NT2/D1 (cell line): Measurements from ENCODE around the gene SAMD8.
"Not testable (repeated sequence)": the region's sequence is repeated elsewhere in the genome, so short reads cannot be mapped to it uniquely, and the experiment has no call there.

Source experiments
- DNase-seq: peaks from one replicate; pipeline ENCODE4 v3.0.0-alpha.2; 2011; ENCODE audit warnings: low read depth, low spot score
- H3K27me3 ChIP-seq: 2 replicates; pipeline ENCODE4 v1.6.0; 2011; ENCODE audit warnings: mild to moderate bottlenecking; ENCODE audit not compliant: insufficient read length, insufficient read depth
- H3K36me3 ChIP-seq: 2 replicates; pipeline ENCODE4 v1.6.1; 2011; ENCODE audit warnings: mild to moderate bottlenecking, low read length, mixed read lengths; ENCODE audit not compliant: insufficient read depth, insufficient read length
- H3K4me1 ChIP-seq: 2 replicates; pipeline ENCODE4 v1.5.1; 2011; ENCODE audit not compliant: insufficient read depth, insufficient read length
- H3K4me3 ChIP-seq: 2 replicates; pipeline ENCODE4 v1.5.1; 2011; ENCODE audit warnings: low read depth; ENCODE audit not compliant: insufficient read length
- H3K9ac ChIP-seq: 2 replicates; pipeline ENCODE4 v1.6.0; 2011; ENCODE audit warnings: low read depth; ENCODE audit not compliant: insufficient read length
- H3K9me3 ChIP-seq: 2 replicates; pipeline ENCODE4 v1.5.1; 2011; ENCODE audit warnings: mild to moderate bottlenecking, low read length; ENCODE audit not compliant: insufficient read depth
- SUZ12 ChIP-seq: IDR thresholded peaks from 2 replicates; pipeline ENCODE4 v1.6.1; 2011; ENCODE audit not compliant: insufficient read length, insufficient read depth; ENCODE audit errors: extremely low read depth
- YY1 ChIP-seq: IDR thresholded peaks from 2 replicates; pipeline ENCODE4 v1.6.1; 2011; ENCODE audit not compliant: insufficient read length, insufficient read depth
- ZNF274 ChIP-seq: IDR thresholded peaks from 2 replicates; pipeline ENCODE4 v1.6.1; 2011; ENCODE audit warnings: mild to moderate bottlenecking, low read depth, low read length

SAMD8 gene

DNA sequence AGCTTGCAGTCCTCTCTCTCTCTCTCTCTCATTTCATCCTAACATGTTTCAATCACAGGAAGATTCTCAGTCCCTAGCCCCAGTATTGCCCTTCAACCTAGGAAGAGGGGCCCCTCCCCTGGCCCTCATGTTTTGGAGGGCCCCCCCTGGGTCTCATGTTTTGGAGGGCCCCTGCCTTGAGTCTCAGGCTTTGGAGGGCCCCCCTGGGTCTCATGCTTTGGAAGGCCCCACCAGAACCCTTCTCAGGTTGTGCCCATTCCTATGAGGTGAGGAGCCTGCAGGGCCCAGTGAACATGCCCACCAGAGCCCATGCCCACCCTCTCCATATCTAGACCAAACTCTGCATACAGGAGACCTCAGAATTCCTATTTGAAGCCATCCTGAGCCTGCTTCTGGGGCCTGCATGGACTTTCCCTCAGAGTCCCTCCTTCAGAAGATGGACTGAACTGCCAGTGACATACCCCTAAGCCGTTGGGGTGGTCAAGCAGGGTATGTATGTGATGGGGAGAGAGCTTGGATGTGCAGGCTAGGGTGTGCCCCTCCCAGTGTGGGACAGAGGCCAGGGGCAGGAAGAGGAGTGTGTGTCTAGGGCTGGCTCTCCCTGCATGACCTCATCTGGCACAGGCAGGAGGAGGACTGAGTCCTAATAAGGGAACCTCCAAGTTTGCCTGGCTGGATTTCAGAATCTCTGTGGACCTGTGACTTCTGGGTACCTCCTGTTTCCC is 91.0 kb downstream of the SAMD8 start:
- H3K36me3 ChIP-seq: no peaks in the 10 kb centered on the region
- TF ChIP-seq ZNF274 (no peak), YY1 (no peak), SUZ12 (no peak)
- H3K9ac ChIP-seq: no peak overlapping the region
- no peaks in the 10 kb centered on the region for H3K4me1 ChIP-seq
- H3K27me3 ChIP-seq: no peaks in the 10 kb centered on the region
- H3K4me3 ChIP-seq: no peak overlapping the region
- H3K9me3 ChIP-seq: no peaks in the 10 kb centered on the region
- no peak for DNase-seq

- not testable (repeated sequence) for H3K9me3 ChIP-seq, H3K4me1 ChIP-seq, H3K4me3 ChIP-seq, H3K9ac ChIP-seq, H3K27me3 ChIP-seq, DNase-seq, H3K36me3 ChIP-seq
Observed at GRCh38 chr10:75203046-75203620, 91.7 kb downstream of the SAMD8 start.

- DNase-seq: no peak
Observed at GRCh38 chr10:75203724-75204123, 92.3 kb downstream of the SAMD8 start.

DNA sequence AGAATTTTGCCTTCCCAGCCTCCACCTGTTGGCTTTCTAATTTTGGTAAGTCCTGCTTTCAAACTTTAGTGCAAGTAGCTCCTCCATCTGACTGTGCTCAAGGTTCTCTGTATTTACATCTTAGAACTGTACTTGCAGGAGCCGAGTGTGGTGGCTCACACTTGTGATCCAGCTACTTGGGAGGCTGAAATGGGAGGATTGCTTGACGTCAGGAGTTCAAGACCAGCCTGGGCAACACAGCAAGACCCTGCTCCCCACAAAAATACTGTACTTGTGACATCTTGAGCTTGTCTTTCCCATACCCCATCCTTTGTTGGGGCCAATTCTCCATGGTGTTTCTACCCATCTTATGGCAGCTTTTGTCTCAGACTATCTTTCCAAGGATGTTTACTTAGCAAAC is 94.5 kb downstream of the SAMD8 start:
- H3K9ac ChIP-seq: no peak overlapping the region
- TF ChIP-seq YY1 (no peak), SUZ12 (no peak), ZNF274 (no peak)
- no peaks in the 10 kb centered on the region for H3K36me3 ChIP-seq

More at GRCh38 chr10:75203724-75204123, 92.3 kb downstream of the SAMD8 start:
- Histone ChIP-seq H3K4me3 (no peak overlapping the region), H3K27me3 (no peaks in the 10 kb centered on the region), H3K9ac (no peak overlapping the region), H3K9me3 (no peaks in the 10 kb centered on the region), H3K4me1 (no peaks in the 10 kb centered on the region), H3K36me3 (no peaks in the 10 kb centered on the region)
- TF ChIP-seq SUZ12: no peak
- no peak for TF ChIP-seq YY1
- no peak for TF ChIP-seq ZNF274

GRCh38 chr10:75206638-75207037 is 95.2 kb downstream of the SAMD8 start:
- not testable (repeated sequence) for H3K36me3 ChIP-seq, H3K4me1 ChIP-seq, H3K27me3 ChIP-seq, H3K9ac ChIP-seq, DNase-seq, H3K4me3 ChIP-seq, H3K9me3 ChIP-seq

More for the DNA sequence above, 94.5 kb downstream of the SAMD8 start:
- H3K27me3 ChIP-seq: no peaks in the 10 kb centered on the region
- H3K4me3 ChIP-seq: no peak overlapping the region
- H3K4me1 ChIP-seq: no peaks in the 10 kb centered on the region
- no peaks in the 10 kb centered on the region for H3K9me3 ChIP-seq
- DNase-seq: no peak

GRCh38 chr10:75207079-75207856 is 95.8 kb downstream of the SAMD8 start:
- no peaks in the 10 kb centered on the region for H3K27me3 ChIP-seq
- H3K36me3 ChIP-seq: peaks cover 10% of the 10 kb centered on the region
- H3K9me3 ChIP-seq: no peaks in the 10 kb centered on the region
- no peak for TF ChIP-seq ZNF274
- TF ChIP-seq SUZ12: no peak
- no peak for TF ChIP-seq YY1
- H3K9ac ChIP-seq: no peak overlapping the region
- DNase-seq: no peak
- H3K4me1 ChIP-seq: no peaks in the 10 kb centered on the region
- no peak overlapping the region for H3K4me3 ChIP-seq

DNA sequence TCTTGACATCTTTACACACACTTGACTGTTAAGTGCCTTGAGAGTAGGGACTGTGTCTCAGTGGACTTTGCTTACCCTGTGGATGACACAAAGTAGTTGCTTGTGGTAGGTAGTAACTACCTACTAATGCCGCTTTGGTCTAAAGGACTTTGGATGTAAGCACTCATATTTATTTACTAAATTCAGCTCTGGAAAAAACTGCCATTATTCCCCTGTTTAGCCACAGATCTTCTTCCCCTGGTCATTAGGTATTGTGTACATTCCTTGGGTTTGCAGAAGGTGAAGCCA is 96.3 kb downstream of the SAMD8 start:
- H3K36me3 ChIP-seq: peaks cover 14% of the 10 kb centered on the region
- no peaks in the 10 kb centered on the region for H3K27me3 ChIP-seq
- no peak for DNase-seq
- H3K4me3 ChIP-seq: no peak overlapping the region
- no peak for TF ChIP-seq ZNF274
- no peak for TF ChIP-seq YY1
- no peak for TF ChIP-seq SUZ12
- H3K9ac ChIP-seq: no peak overlapping the region
- no peaks in the 10 kb centered on the region for H3K9me3 ChIP-seq
- no peaks in the 10 kb centered on the region for H3K4me1 ChIP-seq

- Histone ChIP-seq H3K9ac (no peak overlapping the region), H3K36me3 (peaks cover 18% of the 10 kb centered on the region), H3K4me3 (no peak overlapping the region), H3K4me1 (no peaks in the 10 kb centered on the region), H3K9me3 (no peaks in the 10 kb centered on the region), H3K27me3 (no peaks in the 10 kb centered on the region)
- no peak for TF ChIP-seq SUZ12
- TF ChIP-seq ZNF274: no peak
- TF ChIP-seq YY1: no peak
- DNase-seq: no peak
Observed at GRCh38 chr10:75208181-75208580, 96.7 kb downstream of the SAMD8 start.
